Upper lobe of right lung (tissue), 1 donor: ENCODE results near the gene PLXNA4. TPM values are rescaled to one million over a fixed set of nuclear protein-coding genes. Genes with fewer than 3 reads are reported as not detected.

Experiments
- ATAC-seq: fragments of 200-7000 bp; cut with Tn5 transposase; one replicate; pipeline ENCODE4 v1.9.1; 2020; ENCODE audit warnings: mild to moderate bottlenecking, moderate library complexity
- DNase-seq: peaks from one replicate; pipeline ENCODE4 v3.0.0-alpha.2; 2020
- H3K27ac ChIP-seq: fragments of 200-600 bp; one replicate; pipeline ENCODE4 v1.8.0; 2022
- H3K27me3 ChIP-seq: fragments of 200-600 bp; one replicate; pipeline ENCODE4 v1.8.0; 2022; ENCODE audit warnings: mild to moderate bottlenecking
- H3K36me3 ChIP-seq: fragments of 200-600 bp; one replicate; pipeline ENCODE4 v1.8.0; 2022
- H3K4me1 ChIP-seq: fragments of 200-600 bp; one replicate; pipeline ENCODE4 v1.8.0; 2022
- H3K4me3 ChIP-seq: fragments of 200-600 bp; one replicate; pipeline ENCODE4 v1.8.0; 2022; ENCODE audit warnings: mild to moderate bottlenecking
- H3K9me3 ChIP-seq: fragments of 200-600 bp; one replicate; pipeline ENCODE4 v1.8.0; 2022
- CTCF ChIP-seq: fragments of 200-600 bp; IDR thresholded peaks from one replicate; pipeline ENCODE4 v1.8.0; 2022; ENCODE audit warnings: antibody characterized with exemption
- intact Hi-C: fragments of 100-400 bp; cut with DNase I; formaldehyde crosslinking; loops from one replicate; pipeline ENCODE4 v1.11.0; 2022
- total RNA-seq: library from RNA; stranded (reverse); fragmentation: NEBNext Ultra II Directional; extraction: Animal tissue kit (Norgen Biotek cat#: 25700); gene quantifications from one replicate; pipeline ENCODE4 v1.2.1, GENCODE V29; 2021
- donor health status: DM: no; HTN: yes; CAD: no; lungs with severe emphysema.

The PLXNA4 gene
- total RNA-seq, 1 donor from 2014 or later = 7.2 TPM

DNA sequence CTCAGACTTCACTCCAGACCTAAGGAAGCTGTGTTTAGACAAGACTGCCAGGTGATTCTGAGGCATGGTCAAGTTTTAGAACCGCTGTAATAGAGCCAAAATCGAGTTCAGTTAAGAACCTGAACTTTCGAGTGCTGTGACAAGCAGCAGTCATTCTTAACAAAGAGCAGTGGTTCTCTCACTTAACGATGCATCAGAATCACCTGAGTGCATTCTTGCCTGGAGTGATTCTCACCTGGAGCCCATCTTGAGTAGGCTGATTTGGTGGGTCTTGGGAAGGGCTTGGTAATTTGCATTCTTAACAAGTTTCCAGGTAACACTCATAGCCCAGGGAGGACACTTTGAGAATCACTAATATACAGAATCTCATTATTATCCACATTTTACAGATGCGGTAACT lies 44.7 kb downstream of the PLXNA4 start:
- Histone ChIP-seq H3K4me1 (no peaks in the 10 kb centered on the region), H3K36me3 (no peaks in the 10 kb centered on the region), H3K27ac (no peak overlapping the region), H3K4me3 (no peak overlapping the region), H3K27me3 (no peaks in the 10 kb centered on the region), H3K9me3 (no peaks in the 10 kb centered on the region)
- TF ChIP-seq CTCF = no peak
- intact Hi-C loops = no loop called here
- no peak for DNase-seq
- no peak for ATAC-seq

GRCh38 chr7:132528695-132529094 lies 47.6 kb downstream of the PLXNA4 start:
- Histone ChIP-seq H3K36me3 (no peaks in the 10 kb centered on the region), H3K27ac (no peak overlapping the region), H3K4me3 (no peak overlapping the region), H3K4me1 (no peaks in the 10 kb centered on the region), H3K9me3 (no peaks in the 10 kb centered on the region), H3K27me3 (no peaks in the 10 kb centered on the region)
- ATAC-seq = no peak
- intact Hi-C loops = no loop called here
- no peak for TF ChIP-seq CTCF
- DNase-seq = no peak

DNA sequence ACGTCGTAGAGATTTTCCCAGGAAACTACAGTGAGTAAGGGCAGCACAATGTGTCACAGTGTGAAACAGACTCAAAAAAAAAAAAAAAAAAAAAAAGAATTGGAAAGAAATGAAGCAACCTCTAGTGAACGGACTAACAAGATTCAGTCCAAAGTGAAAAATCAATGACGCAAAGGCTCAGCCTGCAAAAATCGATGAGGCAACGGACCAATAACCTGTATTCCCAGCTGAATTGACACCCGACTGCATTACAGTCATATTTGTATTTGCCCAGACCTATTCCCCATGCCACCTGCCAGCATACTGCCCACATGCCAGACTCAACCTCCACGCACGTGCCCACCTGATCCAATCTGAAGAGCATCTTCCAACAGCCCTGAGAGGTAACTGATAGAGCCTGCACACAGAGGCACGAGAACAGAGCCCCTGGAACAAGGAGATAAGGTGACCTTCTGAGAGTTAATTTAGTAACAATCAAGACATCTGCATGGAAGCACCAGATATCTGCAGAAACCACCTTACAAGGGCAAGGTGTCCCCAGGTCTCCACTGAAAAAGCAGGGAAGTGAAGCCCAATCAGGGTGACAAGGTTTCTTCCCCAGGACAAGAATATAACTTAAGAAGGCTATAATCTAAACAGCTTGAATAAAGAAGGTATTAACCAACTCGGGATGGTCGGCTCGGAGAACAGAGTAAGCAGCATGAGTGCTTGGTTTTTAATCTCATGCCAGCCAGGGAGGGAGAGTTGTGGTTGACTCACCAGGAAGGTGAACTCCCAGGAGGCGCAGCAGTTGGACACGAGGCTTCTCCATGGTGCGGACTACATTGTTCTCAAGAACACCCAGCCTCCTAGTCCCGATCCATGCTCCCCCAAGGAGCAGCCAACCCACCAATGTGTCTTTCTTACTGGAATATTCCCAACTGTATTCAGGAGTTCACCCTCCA lies 48.5 kb downstream of the PLXNA4 start:
- ATAC-seq (no peak), DNase-seq (no peak)
- TF ChIP-seq CTCF = no peak
- Histone ChIP-seq H3K4me1 (no peaks in the 10 kb centered on the region), H3K36me3 (no peaks in the 10 kb centered on the region), H3K27me3 (no peaks in the 10 kb centered on the region), H3K9me3 (no peaks in the 10 kb centered on the region), H3K4me3 (no peak overlapping the region), H3K27ac (no peak overlapping the region)
- intact Hi-C loops = no loop called here

DNA sequence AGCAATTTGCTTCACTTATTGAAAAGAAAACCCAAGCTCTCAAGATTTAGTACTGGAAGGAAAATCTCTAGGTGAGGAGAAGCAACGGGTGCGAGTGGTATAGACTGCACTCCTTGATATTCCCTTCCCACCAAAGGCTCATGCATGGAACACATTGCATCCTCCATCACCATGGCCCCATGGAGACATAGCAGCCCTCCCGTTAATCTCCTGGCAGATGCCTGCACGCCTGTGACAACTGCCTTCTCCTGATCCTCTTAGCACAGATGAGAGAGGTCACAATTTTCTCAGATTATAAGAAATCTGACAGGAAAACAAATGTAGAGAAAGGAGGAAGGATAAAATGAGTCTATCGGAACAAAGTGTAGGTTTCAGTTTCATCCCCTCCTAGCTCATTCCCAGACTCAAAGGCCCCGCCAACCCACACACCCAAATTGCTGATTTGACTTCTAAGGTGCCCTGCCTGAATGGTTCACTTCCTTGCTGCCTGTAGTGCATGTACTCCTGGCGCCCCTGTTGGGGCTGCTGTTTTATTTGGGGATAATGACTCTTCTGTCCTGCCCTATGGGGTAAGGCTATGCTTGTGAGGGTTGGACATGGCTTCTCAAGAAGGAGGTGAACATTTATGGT lies 50.0 kb downstream of the PLXNA4 start:
- H3K27me3 ChIP-seq = no peaks in the 10 kb centered on the region
- no peak overlapping the region for H3K27ac ChIP-seq
- ATAC-seq (no peak), DNase-seq (no peak)
- TF ChIP-seq CTCF = no peak
- H3K4me1 ChIP-seq = no peaks in the 10 kb centered on the region
- H3K9me3 ChIP-seq = no peaks in the 10 kb centered on the region
- intact Hi-C loops = no loop called here
- H3K4me3 ChIP-seq = no peak overlapping the region
- no peaks in the 10 kb centered on the region for H3K36me3 ChIP-seq

DNA sequence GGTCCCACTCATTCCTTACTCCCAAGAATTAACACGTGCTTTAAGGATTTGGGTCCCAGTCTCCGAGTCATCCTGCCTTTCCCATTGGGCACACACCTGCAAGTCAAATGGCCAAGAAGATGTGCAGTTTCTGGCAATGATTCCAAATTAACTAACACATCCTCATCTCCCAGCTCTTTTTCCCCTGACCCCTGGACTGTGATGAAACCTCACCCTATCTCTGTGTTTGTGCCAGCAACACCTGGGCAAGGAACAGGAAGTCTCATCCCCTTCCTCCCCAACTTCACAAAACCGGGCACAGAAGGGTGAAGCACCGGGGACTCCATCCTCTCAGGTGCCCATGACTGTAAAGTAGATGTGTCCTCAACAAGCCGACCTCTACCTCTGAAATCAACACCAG lies 54.8 kb downstream of the PLXNA4 start:
- Histone ChIP-seq H3K4me3 (no peak overlapping the region), H3K4me1 (peaks cover 13% of the 10 kb centered on the region), H3K27ac (no peak overlapping the region), H3K36me3 (no peaks in the 10 kb centered on the region), H3K27me3 (no peaks in the 10 kb centered on the region), H3K9me3 (no peaks in the 10 kb centered on the region)
- intact Hi-C loops = no loop called here
- DNase-seq (no peak), ATAC-seq (no peak)
- no peak for TF ChIP-seq CTCF
